KMS-11 (cell line): ENCODE data around the gene CC2D1A.

Experiments
- H2AFZ ChIP-seq: fragments of 200-600 bp; sonication (generic); 2 replicates; pipeline ENCODE4 v1.6.1; 2016; ENCODE audit warnings: antibody characterized with exemption, mixed run types, low read depth
- H3K27ac ChIP-seq: fragments of 200-600 bp; sonication (generic); 2 replicates; pipeline ENCODE4 v1.6.1; 2016; ENCODE audit warnings: mild to moderate bottlenecking, mixed run types
- H3K27me3 ChIP-seq: fragments of 200-600 bp; sonication (generic); 2 replicates; pipeline ENCODE4 v1.6.1; 2017; ENCODE audit warnings: mild to moderate bottlenecking, low read depth, mixed run types, moderate library complexity; ENCODE audit not compliant: insufficient read depth
- H3K36me3 ChIP-seq: fragments of 200-600 bp; sonication (generic); 2 replicates; pipeline ENCODE4 v1.6.1; 2017; ENCODE audit warnings: mild to moderate bottlenecking, mixed run types; ENCODE audit not compliant: insufficient read depth
- H3K4me1 ChIP-seq: fragments of 200-600 bp; sonication (generic); 2 replicates; pipeline ENCODE4 v1.6.1; 2016; ENCODE audit warnings: mild to moderate bottlenecking, low read depth, mixed run types; ENCODE audit not compliant: poor library complexity, severe bottlenecking
- H3K4me2 ChIP-seq: fragments of 200-600 bp; sonication (generic); 2 replicates; pipeline ENCODE4 v1.7.0; 2016; ENCODE audit warnings: mild to moderate bottlenecking, mixed run types
- H3K4me3 ChIP-seq: fragments of 200-600 bp; sonication (generic); IDR thresholded peaks from 2 replicates; pipeline ENCODE4 v1.6.1; 2017; ENCODE audit warnings: low read depth, low read length, mixed read lengths; ENCODE audit not compliant: insufficient read depth
- H3K79me2 ChIP-seq: fragments of 200-600 bp; sonication (generic); 2 replicates; pipeline ENCODE4 v1.6.1; 2016; ENCODE audit warnings: low read depth, mixed run types; ENCODE audit not compliant: insufficient read depth
- H3K9ac ChIP-seq: fragments of 200-600 bp; sonication (generic); 2 replicates; pipeline ENCODE4 v1.6.1; 2016; ENCODE audit warnings: mild to moderate bottlenecking, mixed run types
- H4K20me1 ChIP-seq: fragments of 200-600 bp; sonication (generic); 2 replicates; pipeline ENCODE4 v1.6.1; 2016; ENCODE audit warnings: mild to moderate bottlenecking, mixed run types; ENCODE audit not compliant: insufficient read depth
- TF ChIP-seq, protein P1 (sequence below): fragments of 200-600 bp; sonication (generic); conservative IDR thresholded peaks from 2 replicates; pipeline ENCODE4 v1.6.1; 2017; ENCODE audit warnings: low read depth, mild to moderate bottlenecking, antibody characterized with exemption, low read length, moderate library complexity, mixed read lengths

Gene CC2D1A

DNA sequence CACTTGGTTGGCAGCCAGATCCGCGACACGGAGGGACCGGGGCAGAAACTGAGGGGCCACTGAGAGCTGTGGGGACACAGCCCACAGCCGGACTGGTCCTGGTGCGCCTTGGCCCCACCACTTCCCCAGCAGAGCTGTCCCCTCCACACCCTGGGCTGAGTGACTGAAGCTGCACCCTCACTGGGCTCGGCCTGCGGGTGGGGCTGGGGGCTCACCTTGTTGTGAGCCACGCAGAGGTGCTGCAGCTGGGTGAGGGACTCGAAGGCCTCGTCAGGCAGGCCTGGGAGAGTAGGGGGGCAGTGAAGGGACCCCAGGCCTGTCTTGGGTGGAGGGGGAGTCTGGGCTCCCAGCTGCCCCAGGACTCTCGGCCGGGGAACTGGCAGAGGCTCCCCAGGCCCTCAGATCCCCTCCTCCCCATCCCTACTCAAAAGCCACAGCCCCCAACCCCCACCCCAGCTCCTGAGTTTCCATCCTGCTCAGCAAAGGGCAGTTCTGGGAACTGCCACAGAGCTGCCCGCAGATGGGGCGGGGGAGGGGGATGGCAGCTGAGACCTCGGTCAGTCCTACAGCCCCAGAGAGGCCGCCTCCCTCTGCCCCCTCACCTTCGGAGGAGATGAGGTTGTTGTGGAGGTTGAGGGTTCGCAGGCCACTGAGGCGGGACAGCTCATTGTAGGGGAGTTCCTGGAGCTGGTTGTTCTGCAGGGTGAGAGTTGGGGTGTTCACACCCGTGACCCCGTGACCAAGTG, 29.9 kb downstream of the CC2D1A start:
- TF ChIP-seq, protein P1, sequence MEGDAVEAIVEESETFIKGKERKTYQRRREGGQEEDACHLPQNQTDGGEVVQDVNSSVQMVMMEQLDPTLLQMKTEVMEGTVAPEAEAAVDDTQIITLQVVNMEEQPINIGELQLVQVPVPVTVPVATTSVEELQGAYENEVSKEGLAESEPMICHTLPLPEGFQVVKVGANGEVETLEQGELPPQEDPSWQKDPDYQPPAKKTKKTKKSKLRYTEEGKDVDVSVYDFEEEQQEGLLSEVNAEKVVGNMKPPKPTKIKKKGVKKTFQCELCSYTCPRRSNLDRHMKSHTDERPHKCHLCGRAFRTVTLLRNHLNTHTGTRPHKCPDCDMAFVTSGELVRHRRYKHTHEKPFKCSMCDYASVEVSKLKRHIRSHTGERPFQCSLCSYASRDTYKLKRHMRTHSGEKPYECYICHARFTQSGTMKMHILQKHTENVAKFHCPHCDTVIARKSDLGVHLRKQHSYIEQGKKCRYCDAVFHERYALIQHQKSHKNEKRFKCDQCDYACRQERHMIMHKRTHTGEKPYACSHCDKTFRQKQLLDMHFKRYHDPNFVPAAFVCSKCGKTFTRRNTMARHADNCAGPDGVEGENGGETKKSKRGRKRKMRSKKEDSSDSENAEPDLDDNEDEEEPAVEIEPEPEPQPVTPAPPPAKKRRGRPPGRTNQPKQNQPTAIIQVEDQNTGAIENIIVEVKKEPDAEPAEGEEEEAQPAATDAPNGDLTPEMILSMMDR, result no peak
- no peaks in the 10 kb centered on the region; the same call in 1 of the 2 replicates for H3K27me3 ChIP-seq
- H4K20me1 ChIP-seq, result no peaks in the 10 kb centered on the region
- no peak overlapping the region for H2AFZ ChIP-seq
- H3K79me2 ChIP-seq, result no peaks in the 10 kb centered on the region
- no peak overlapping the region for H3K27ac ChIP-seq
- no peak overlapping the region for H3K9ac ChIP-seq
- H3K4me3 ChIP-seq, result no peak overlapping the region
- H3K4me1 ChIP-seq, result no peaks in the 10 kb centered on the region
- H3K36me3 ChIP-seq, result no peaks in the 10 kb centered on the region
- H3K4me2 ChIP-seq, result no peak overlapping the region

DNA sequence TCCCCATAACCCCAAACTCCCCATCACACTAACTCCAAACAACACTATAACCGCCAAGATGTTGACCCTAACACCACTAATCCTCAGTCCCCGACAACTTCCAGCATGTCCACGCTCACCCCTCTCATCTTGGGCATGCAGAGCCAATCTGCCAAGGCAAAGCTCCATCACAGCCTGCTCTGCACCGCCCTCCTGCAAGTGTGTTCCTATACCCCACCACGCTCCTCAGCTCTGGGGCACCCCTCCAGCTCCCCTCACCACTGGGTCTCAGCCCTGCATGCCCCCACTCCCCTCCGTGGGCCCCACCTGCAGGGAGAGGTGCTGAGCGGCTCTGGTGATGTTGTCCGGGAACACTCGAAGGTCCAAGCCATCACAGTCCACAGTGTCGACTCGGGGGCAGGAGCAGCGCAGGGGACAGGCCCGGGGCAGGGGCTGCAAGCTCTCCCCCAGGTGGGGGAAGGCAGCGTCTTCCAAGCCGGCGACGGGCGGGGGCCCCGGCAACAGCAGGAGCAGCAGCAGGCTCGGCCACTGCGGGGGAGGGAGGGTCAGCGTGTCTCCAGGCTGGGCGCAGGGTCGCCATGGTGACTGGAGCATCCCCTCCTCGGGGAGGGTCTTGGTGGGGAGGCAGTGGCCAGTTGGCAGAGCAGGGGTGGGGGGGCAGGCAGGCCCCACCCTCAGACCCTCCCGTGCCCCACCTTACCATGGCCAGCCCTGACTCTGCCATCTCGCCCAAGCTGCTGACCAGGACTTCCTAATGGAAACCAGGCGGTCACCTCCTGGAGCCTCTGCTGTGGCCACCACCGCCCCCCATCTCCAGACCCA, 31.7 kb downstream of the CC2D1A start:
- H3K4me2 ChIP-seq, result no peak overlapping the region
- no peaks in the 10 kb centered on the region for H3K79me2 ChIP-seq
- no peak overlapping the region for H3K9ac ChIP-seq
- no peaks in the 10 kb centered on the region for H3K4me1 ChIP-seq
- H3K27me3 ChIP-seq, result no peaks in the 10 kb centered on the region; the same call in 1 of the 2 replicates
- H3K27ac ChIP-seq, result no peak overlapping the region
- H3K4me3 ChIP-seq, result no peak overlapping the region
- H3K36me3 ChIP-seq, result no peaks in the 10 kb centered on the region
- H4K20me1 ChIP-seq, result no peaks in the 10 kb centered on the region
- no peak overlapping the region for H2AFZ ChIP-seq
- TF ChIP-seq, protein P1, result no peak

DNA sequence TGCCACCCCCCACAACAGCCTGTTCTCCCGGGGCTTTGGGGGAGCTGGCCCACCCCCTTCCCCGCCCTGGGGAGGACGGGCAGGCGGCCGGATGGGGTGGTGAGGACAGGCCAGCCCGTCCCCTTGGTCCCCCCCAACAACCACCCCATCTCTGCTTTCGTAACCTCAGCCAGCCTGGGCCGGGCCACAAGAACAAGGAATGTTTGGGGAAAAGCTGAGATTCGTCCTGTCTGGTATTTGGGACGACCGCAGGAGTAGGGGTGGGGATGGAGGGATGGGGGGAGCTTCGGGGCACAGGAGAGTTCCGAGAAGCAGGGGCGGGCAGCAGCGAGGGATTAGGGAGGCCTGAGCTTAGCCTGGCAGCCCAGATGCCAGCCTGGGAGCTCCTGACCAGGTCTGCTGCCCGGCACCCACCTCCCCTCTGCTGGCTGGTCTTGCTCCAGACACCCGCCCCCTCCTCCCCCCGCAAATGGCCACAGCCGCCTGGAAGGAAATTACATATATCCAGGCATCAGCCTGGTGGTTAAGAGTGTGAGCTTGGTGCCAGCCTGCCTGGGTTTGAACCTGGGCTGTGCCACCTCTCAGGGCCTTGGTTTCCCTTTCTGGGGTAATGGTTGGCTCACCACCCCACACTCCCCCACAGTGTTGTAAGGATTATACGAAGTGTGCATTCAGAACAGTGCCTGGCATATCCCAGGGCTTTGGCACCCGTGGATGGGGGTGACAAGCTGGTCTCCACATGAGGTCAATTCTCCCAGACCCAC, 32.5 kb downstream of the CC2D1A start, which contains the start of gene PODNL1:
Gene PODNL1 (minus strand): TSS at position 117 of the 764 bp plus-strand sequence. CDS start 236 bp downstream, outside the sequence.
- Histone ChIP-seq H3K4me1 (no peaks in the 10 kb centered on the region), H3K36me3 (no peaks in the 10 kb centered on the region), H3K4me2 (no peak within 1 kb of the TSS), H3K4me3 (no peak within 1 kb of the TSS), H3K27me3 (no peaks in the 10 kb centered on the region; the same call in 1 of the 2 replicates), H3K9ac (no peak within 1 kb of the TSS), H2AFZ (no peak within 1 kb of the TSS), H4K20me1 (no peaks in the 10 kb centered on the region), H3K27ac (no peak within 1 kb of the TSS), H3K79me2 (no peaks in the 10 kb centered on the region)
- TF ChIP-seq, protein P1, result no peak

DNA sequence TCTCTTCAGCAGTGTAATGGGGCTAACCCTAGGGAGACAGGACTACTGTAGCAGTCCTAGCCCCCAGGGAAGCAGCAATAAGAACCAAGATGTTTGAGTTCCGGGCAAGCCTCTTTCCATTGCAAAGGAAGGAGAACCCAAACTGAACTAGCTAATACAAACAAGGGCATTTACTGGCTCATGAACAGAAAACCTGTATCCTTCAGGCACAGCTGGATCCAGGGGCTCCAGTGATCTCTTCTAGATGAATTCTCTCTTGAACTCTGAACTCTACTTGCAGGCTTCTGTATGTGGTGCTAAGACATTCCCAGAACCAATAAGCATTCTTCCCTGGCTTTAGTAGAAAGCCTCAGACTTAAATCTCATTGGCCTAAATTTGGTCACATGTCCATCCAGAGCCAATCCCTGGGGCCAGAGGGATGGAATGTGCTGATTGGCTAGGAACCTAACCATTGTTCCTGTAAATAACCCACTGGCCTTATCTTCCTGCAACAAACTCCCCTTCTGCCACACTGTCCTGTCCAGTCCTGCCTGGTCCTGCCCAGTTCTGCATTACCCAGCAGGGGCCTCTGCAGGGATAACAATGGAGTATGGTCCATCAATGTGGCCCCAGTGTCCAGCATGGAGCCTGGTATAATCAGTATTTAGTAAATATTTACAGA, 36.2 kb downstream of the CC2D1A start:
- Histone ChIP-seq H3K4me1 (no peaks in the 10 kb centered on the region), H3K79me2 (no peaks in the 10 kb centered on the region), H3K4me2 (no peak overlapping the region), H4K20me1 (no peaks in the 10 kb centered on the region), H2AFZ (no peak overlapping the region), H3K4me3 (no peak overlapping the region), H3K27ac (no peak overlapping the region), H3K9ac (no peak overlapping the region), H3K36me3 (no peaks in the 10 kb centered on the region), H3K27me3 (no peaks in the 10 kb centered on the region; the same call in 1 of the 2 replicates)
- TF ChIP-seq, protein P1, result no peak
